RWPE2 (cell line): ENCODE data around the gene GSG1L.
A peak's percentile ranks its signal among the peaks of the same experiment; 100 is the strongest.

Experiments
- ATAC-seq: fragments of 200-7000 bp; cut with Tn5 transposase; 3 replicates; pipeline ENCODE4 v1.9.1; 2021; ENCODE audit warnings: low read depth
- DNase-seq: peaks from one replicate; pipeline ENCODE4 v3.0.0-alpha.2; 2020; ENCODE audit warnings: low spot score
- H3K27ac ChIP-seq: fragments of 450-650 bp; 2 replicates; pipeline ENCODE4 v1.5.1; 2017; ENCODE audit warnings: mild to moderate bottlenecking; ENCODE audit not compliant: poor library complexity, severe bottlenecking
- H3K27me3 ChIP-seq: fragments of 250-450 bp; sonication (Bioruptor Pico); 2 replicates; pipeline ENCODE4 v1.5.1; 2021; ENCODE audit warnings: mild to moderate bottlenecking, moderate library complexity; ENCODE audit not compliant: insufficient read depth, poor library complexity, severe bottlenecking
- H3K36me3 ChIP-seq: fragments of 250-450 bp; sonication (Bioruptor Pico); 2 replicates; pipeline ENCODE4 v1.5.1; 2020; ENCODE audit warnings: low read depth, mild to moderate bottlenecking, moderate library complexity
- H3K4me1 ChIP-seq: fragments of 250-450 bp; sonication (Bioruptor Pico); 2 replicates; pipeline ENCODE4 v1.5.1; 2021; ENCODE audit warnings: mild to moderate bottlenecking, moderate library complexity; ENCODE audit not compliant: insufficient read depth, poor library complexity, severe bottlenecking
- H3K4me3 ChIP-seq: fragments of 250-450 bp; sonication (Bioruptor Pico); 2 replicates; pipeline ENCODE4 v1.5.1; 2021; ENCODE audit warnings: mild to moderate bottlenecking, moderate library complexity; ENCODE audit not compliant: severe bottlenecking
- H3K9me3 ChIP-seq: fragments of 250-450 bp; sonication (Bioruptor Pico); 2 replicates; pipeline ENCODE4 v1.5.1; 2021; ENCODE audit warnings: mild to moderate bottlenecking, moderate library complexity; ENCODE audit not compliant: severe bottlenecking
- CTCF ChIP-seq: fragments of 450-650 bp; IDR thresholded peaks from one replicate; pipeline ENCODE4 v1.5.1; 2017; ENCODE audit warnings: mild to moderate bottlenecking, moderate library complexity; ENCODE audit not compliant: poor library complexity, severe bottlenecking

GSG1L gene

GRCh38 chr16:27819356-27819755, 244.2 kb downstream of the GSG1L start:
- Histone ChIP-seq H3K9me3 (no peaks in the 10 kb centered on the region), H3K27ac (no peak overlapping the region), H3K27me3 (peaks cover 42% of the 10 kb centered on the region), H3K4me1 (no peaks in the 10 kb centered on the region), H3K4me3 (no peak overlapping the region), H3K36me3 (no peaks in the 10 kb centered on the region)
- DNase-seq, result no peak
- no peak for ATAC-seq
- TF ChIP-seq CTCF, result no peak

GRCh38 chr16:27818246-27818645, 245.3 kb downstream of the GSG1L start:
- Histone ChIP-seq H3K9me3 (no peaks in the 10 kb centered on the region), H3K4me1 (no peaks in the 10 kb centered on the region), H3K36me3 (no peaks in the 10 kb centered on the region), H3K27ac (no peak overlapping the region), H3K27me3 (peaks cover 34% of the 10 kb centered on the region), H3K4me3 (no peak overlapping the region)
- ATAC-seq, result no peak
- no peak for DNase-seq
- TF ChIP-seq CTCF, result no peak

- Histone ChIP-seq H3K27me3 (peaks cover 22% of the 10 kb centered on the region), H3K4me3 (no peak overlapping the region), H3K36me3 (no peaks in the 10 kb centered on the region), H3K4me1 (no peaks in the 10 kb centered on the region), H3K9me3 (no peaks in the 10 kb centered on the region), H3K27ac (no peak overlapping the region)
- DNase-seq (peak; percentile 11), ATAC-seq (no peak)
- no peak for TF ChIP-seq CTCF
Measured at GRCh38 chr16:27817038-27817437, 246.5 kb downstream of the GSG1L start.

GRCh38 chr16:27816561-27816960, 247.0 kb downstream of the GSG1L start:
- no peak overlapping the region for H3K4me3 ChIP-seq
- peaks cover 22% of the 10 kb centered on the region for H3K27me3 ChIP-seq
- no peaks in the 10 kb centered on the region for H3K4me1 ChIP-seq
- DNase-seq, result peak; percentile 28
- TF ChIP-seq CTCF, result no peak
- H3K9me3 ChIP-seq, result no peaks in the 10 kb centered on the region
- no peak for ATAC-seq
- H3K27ac ChIP-seq, result no peak overlapping the region
- H3K36me3 ChIP-seq, result no peaks in the 10 kb centered on the region

- H3K4me1 ChIP-seq, result no peaks in the 10 kb centered on the region
- no peak for ATAC-seq
- H3K36me3 ChIP-seq, result no peaks in the 10 kb centered on the region
- peaks cover 14% of the 10 kb centered on the region for H3K27me3 ChIP-seq
- no peak overlapping the region for H3K27ac ChIP-seq
- peak; percentile 21 for DNase-seq
- H3K4me3 ChIP-seq, result no peak overlapping the region
- no peaks in the 10 kb centered on the region for H3K9me3 ChIP-seq
- TF ChIP-seq CTCF, result no peak
Measured at GRCh38 chr16:27813591-27813990, 249.9 kb downstream of the GSG1L start.
